Sigmoid colon (tissue), 7 donors: ENCODE results near the gene DOK5. TPM values are rescaled to one million over a fixed set of nuclear protein-coding genes. Genes with fewer than 3 reads are reported as not detected.

Experiments used
- DNase-seq: peaks from one replicate; pipeline ENCODE4 v3.0.0-alpha.2; 2019
- H3K27ac ChIP-seq, 4 donors: fragments of 200-600 bp; sonication (generic); one replicate each; pipeline ENCODE4 v1.5.1; 2016 to 2019; ENCODE audit warnings: mild to moderate bottlenecking in 1 of 4
- H3K27me3 ChIP-seq, 3 donors: fragments of 200-600 bp; sonication (generic); one replicate each; pipeline ENCODE4 v1.5.1; 2019; ENCODE audit warnings: mild to moderate bottlenecking in 1 of 3
- H3K36me3 ChIP-seq, 4 donors: fragments of 200-600 bp; sonication (generic); one replicate each; pipeline ENCODE4 v1.5.1; 2016 to 2019
- H3K4me1 ChIP-seq, 4 donors: fragments of 200-600 bp; sonication (generic); one replicate each; pipeline ENCODE4 v1.5.1; 2017 to 2019
- H3K4me3 ChIP-seq, 4 donors: fragments of 200-600 bp; sonication (generic); one replicate each; pipeline ENCODE4 v1.5.1; 2017 to 2019; ENCODE audit warnings: mild to moderate bottlenecking in 2 of 4, moderate library complexity in 1 of 4
- H3K9me3 ChIP-seq, 4 donors: fragments of 200-600 bp in 3 of 4; sonication (generic) in 3 of 4; one replicate each; pipeline versions ENCODE4 v1.5.1 to v1.6.1; 2013 to 2019
- CTCF ChIP-seq, 4 experiments: fragments of 450-650 bp in 3 of 4; fragments of 200-600 bp in 1 of 4; IDR thresholded peaks; one replicate each; pipeline ENCODE4 v1.5.1; 2016 to 2019; ENCODE audit warnings: antibody characterized with exemption in 4 of 4, mild to moderate bottlenecking in 3 of 4, moderate library complexity in 2 of 4
- EP300 ChIP-seq, 4 donors: sonication (generic); formaldehyde crosslinking; IDR thresholded peaks; one replicate each; pipeline ENCODE4 v1.6.1; 2017; ENCODE audit warnings: antibody characterized with exemption in 4 of 4
- POLR2A ChIP-seq, 2 donors: fragments of 450-650 bp; IDR thresholded peaks; one replicate each; pipeline ENCODE4 v1.6.1; 2016; ENCODE audit warnings: antibody characterized with exemption in 2 of 2, mild to moderate bottlenecking in 2 of 2, moderate library complexity in 2 of 2
- POLR2AphosphoS5 ChIP-seq, 4 donors: sonication (generic); formaldehyde crosslinking; IDR thresholded peaks; one replicate each; pipeline ENCODE4 v1.6.1; 2017; ENCODE audit warnings: antibody characterized with exemption in 4 of 4
- WGBS, 2 donors: extraction: QIAGEN DNeasy Blood & Tissue Kit; methylation state at CpG; one replicate each; pipeline ENCODE4 v1.1.7; 2013; 5-methylcytosine and 5-hydroxymethylcytosine counted together
- intact Hi-C: fragments of 100-400 bp; cut with DNase I; formaldehyde crosslinking; loops from one replicate; pipeline ENCODE4 v1.15.1; 2023
- polyA plus RNA-seq, 3 donors: library from polyadenylated mRNA; stranded (reverse); fragments of 200-250 nt; gene quantifications; one replicate each; pipeline ENCODE4 v1.2.3, GENCODE V29; 2013
- total RNA-seq, 4 donors: library from RNA; depleted of rRNA; stranded (reverse); fragments of >200 nt; gene quantifications; one replicate each; pipeline ENCODE4 v1.1.0, GENCODE V29; 2016
- donor health status: healthy with polysubstance abuse.
- donor health status: Bipolar disorder and iron deficiency.
- donor health status: healthy.

The DOK5 gene
- total and polyA plus RNA-seq, 7 donors: 0.32 to 5.0 (median 1.7) TPM; not detected in 1

- H3K27me3 ChIP-seq: no peaks in the 10 kb centered on the region
- H3K4me3 ChIP-seq: no peak overlapping the region
- WGBS, 2 donors: 79 to 85% methylated on average over 4 of the region's 4 CpGs
- TF ChIP-seq POLR2A (IDR thresholded peaks at IDR 0.05) (no peak), EP300 (IDR thresholded peaks at IDR 0.05) (no peak), CTCF (IDR thresholded peaks at IDR 0.05) (no peak), POLR2AphosphoS5 (IDR thresholded peaks at IDR 0.05) (no peak)
- no peaks in the 10 kb centered on the region for H3K36me3 ChIP-seq
- H3K27ac ChIP-seq: no peak overlapping the region
- H3K9me3 ChIP-seq: no peaks in the 10 kb centered on the region
- no peak for DNase-seq
- no peaks in the 10 kb centered on the region for H3K4me1 ChIP-seq
- intact Hi-C loops: loop anchor here (10.0 kb wide), 1 partner anchor 415 kb away; no protein-coding TSS in a partner anchor
These were observed 114.1 kb downstream of the DOK5 start for GRCh38 chr20:54589402-54590030.

- Histone ChIP-seq H3K4me3 (no peak overlapping the region), H3K27ac (no peak overlapping the region), H3K9me3 (no peaks in the 10 kb centered on the region), H3K27me3 (no peaks in the 10 kb centered on the region), H3K36me3 (no peaks in the 10 kb centered on the region), H3K4me1 (no peaks in the 10 kb centered on the region)
- no peak for DNase-seq
- TF ChIP-seq POLR2AphosphoS5 (IDR thresholded peaks at IDR 0.05) (no peak), POLR2A (IDR thresholded peaks at IDR 0.05) (no peak), EP300 (IDR thresholded peaks at IDR 0.05) (no peak), CTCF (IDR thresholded peaks at IDR 0.05) (no peak)
- intact Hi-C loops: no loop called here
These were observed 115.5 kb downstream of the DOK5 start for GRCh38 chr20:54590856-54591255.

DNA sequence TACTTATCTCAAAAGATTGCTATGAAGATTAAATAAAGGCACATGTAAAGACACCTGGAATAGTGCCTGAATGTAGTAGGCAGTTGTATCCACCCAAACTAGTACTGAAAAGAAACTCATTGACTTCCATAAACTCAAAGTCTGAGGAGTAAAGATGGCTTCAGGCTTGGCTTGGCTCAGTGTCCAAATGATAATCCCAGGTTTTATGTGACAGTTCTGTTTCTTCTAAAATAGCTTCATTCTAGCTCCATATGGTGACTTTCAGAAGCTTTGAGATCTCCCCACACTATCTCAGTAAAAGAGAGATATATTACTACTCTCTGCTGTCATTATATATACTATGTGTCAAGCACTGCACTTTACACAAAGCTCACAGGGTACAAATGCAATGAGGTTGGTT lies 121.3 kb downstream of the DOK5 start:
- Histone ChIP-seq H3K36me3 (no peaks in the 10 kb centered on the region), H3K27ac (no peak overlapping the region), H3K4me1 (no peaks in the 10 kb centered on the region), H3K9me3 (no peaks in the 10 kb centered on the region), H3K4me3 (no peak overlapping the region), H3K27me3 (no peaks in the 10 kb centered on the region)
- TF ChIP-seq CTCF (IDR thresholded peaks at IDR 0.05) (no peak), EP300 (IDR thresholded peaks at IDR 0.05) (no peak), POLR2A (IDR thresholded peaks at IDR 0.05) (no peak), POLR2AphosphoS5 (IDR thresholded peaks at IDR 0.05) (no peak)
- intact Hi-C loops: no loop called here
- no peak for DNase-seq

- Histone ChIP-seq H3K36me3 (no peaks in the 10 kb centered on the region), H3K9me3 (no peaks in the 10 kb centered on the region), H3K4me1 (no peaks in the 10 kb centered on the region), H3K27ac (no peak overlapping the region), H3K4me3 (no peak overlapping the region), H3K27me3 (no peaks in the 10 kb centered on the region)
- 83 to 88% methylated on average over 5 of the region's 5 CpGs for WGBS, 2 donors
- intact Hi-C loops: no loop called here
- no peak for DNase-seq
- no peak for TF ChIP-seq POLR2A (IDR thresholded peaks at IDR 0.05)
- TF ChIP-seq CTCF (IDR thresholded peaks at IDR 0.05): no peak
- no peak for TF ChIP-seq EP300 (IDR thresholded peaks at IDR 0.05)
- no peak for TF ChIP-seq POLR2AphosphoS5 (IDR thresholded peaks at IDR 0.05)
These were observed 123.0 kb downstream of the DOK5 start for GRCh38 chr20:54598352-54598751.

- intact Hi-C loops: no loop called here
These were observed 125.2 kb downstream of the DOK5 start for GRCh38 chr20:54600634-54601033.

More at GRCh38 chr20:54600634-54601033, 125.2 kb downstream of the DOK5 start:
- no peaks in the 10 kb centered on the region for H3K36me3 ChIP-seq
- DNase-seq: no peak
- no peaks in the 10 kb centered on the region for H3K9me3 ChIP-seq
- H3K27ac ChIP-seq: no peak overlapping the region
- WGBS, 2 donors: 48 to 74% methylated on average over 3 of the region's 3 CpGs
- no peak for TF ChIP-seq POLR2A (IDR thresholded peaks at IDR 0.05)
- no peak for TF ChIP-seq CTCF (IDR thresholded peaks at IDR 0.05)
- no peak for TF ChIP-seq EP300 (IDR thresholded peaks at IDR 0.05)
- TF ChIP-seq POLR2AphosphoS5 (IDR thresholded peaks at IDR 0.05): no peak
- H3K4me3 ChIP-seq: no peak overlapping the region
- no peaks in the 10 kb centered on the region for H3K4me1 ChIP-seq
- H3K27me3 ChIP-seq: no peaks in the 10 kb centered on the region
